PC-3 (cell line): ENCODE measurements around the gene MON2. TPM values are rescaled to one million over a fixed set of nuclear protein-coding genes. Genes with fewer than 3 reads are reported as not detected.

Experiments
- ATAC-seq: fragments of 200-7000 bp; cut with Tn5 transposase; 2 replicates; pipeline ENCODE4 v1.9.1; 2020; ENCODE audit warnings: mild to moderate bottlenecking, moderate library complexity
- BruUV-seq: library from RNA; stranded (reverse); fragments of 400-500 nt; replicated peaks from 2 replicates; lab custom pipeline; 2021; lab: Mats Ljungman, UMichigan
- CTCF ChIA-PET: fragments of 300-600 bp; sonication (Branson Sonifier 250); formaldehyde crosslinking; loops from one replicate; lab custom pipeline; 2022; ENCODE audit warnings: antibody characterized with exemption; lab: Charles Lee
- POLR2A ChIA-PET: fragments of 300-600 bp; sonication (Branson Sonifier 250); formaldehyde crosslinking; loops from one replicate; lab custom pipeline; 2022; ENCODE audit warnings: antibody characterized with exemption; ENCODE audit not compliant: unreplicated experiment; lab: Charles Lee
- DNase-seq: peaks from one replicate; pipeline ENCODE4 v3.0.0-alpha.2; 2015
- H2AFZ ChIP-seq: fragments of 300-600 bp; sonication (generic); 2 replicates; pipeline ENCODE4 v1.6.0; 2016; ENCODE audit warnings: antibody characterized with exemption, low read length
- H3F3A ChIP-seq: fragments of 300-600 bp; sonication (generic); one replicate; pipeline ENCODE4 v1.6.0; 2017; ENCODE audit warnings: antibody characterized with exemption, low read length, control low read depth, mild to moderate bottlenecking; ENCODE audit not compliant: unreplicated experiment
- H3K27ac ChIP-seq: fragments of 300-600 bp; sonication (generic); 2 replicates; pipeline ENCODE4 v1.5.1; 2016; ENCODE audit warnings: mild to moderate bottlenecking, low read length
- H3K27me3 ChIP-seq: fragments of 300-600 bp; sonication (generic); 2 replicates; pipeline ENCODE4 v1.6.1; 2016; ENCODE audit warnings: low read length, mixed read lengths
- H3K36me3 ChIP-seq: fragments of 300-600 bp; sonication (generic); 2 replicates; pipeline ENCODE4 v1.6.1; 2016; ENCODE audit warnings: low read depth, mixed run types, low read length, mixed read lengths
- H3K4me1 ChIP-seq: fragments of 300-600 bp; sonication (generic); 2 replicates; pipeline ENCODE4 v1.5.1; 2016; ENCODE audit warnings: low read length; ENCODE audit not compliant: insufficient read depth
- H3K4me2 ChIP-seq: fragments of 300-600 bp; sonication (generic); 2 replicates; pipeline ENCODE4 v1.6.0; 2016; ENCODE audit warnings: low read length
- H3K4me3 ChIP-seq: fragments of 300-600 bp; sonication (generic); 2 replicates; pipeline ENCODE4 v1.5.1; 2016; ENCODE audit warnings: mild to moderate bottlenecking, low read length, mixed read lengths
- H3K79me2 ChIP-seq: fragments of 300-600 bp; sonication (generic); 2 replicates; pipeline ENCODE4 v1.6.1; 2017; ENCODE audit warnings: low read length, mixed read lengths
- H3K9ac ChIP-seq: fragments of 300-600 bp; sonication (generic); 2 replicates; pipeline ENCODE4 v1.6.0; 2016; ENCODE audit warnings: mild to moderate bottlenecking, low read length
- H3K9me2 ChIP-seq: fragments of 300-600 bp; sonication (generic); replicated peaks from 2 replicates; pipeline ENCODE4 v1.6.1; 2016; ENCODE audit warnings: mixed run types, low read length, mixed read lengths
- H3K9me3 ChIP-seq: fragments of 300-600 bp; sonication (generic); 2 replicates; pipeline ENCODE4 v1.6.1; 2016; ENCODE audit warnings: low read length, mixed read lengths
- H4K20me1 ChIP-seq: fragments of 300-600 bp; sonication (generic); 2 replicates; pipeline ENCODE4 v1.6.1; 2016; ENCODE audit warnings: low read length, mixed read lengths
- CTCF ChIP-seq: fragments of 300-600 bp; sonication (generic); conservative IDR thresholded peaks from 2 replicates; pipeline ENCODE4 v1.5.1; 2017; ENCODE audit warnings: antibody characterized with exemption, low read depth, mild to moderate bottlenecking, low read length
- EZH2 ChIP-seq: fragments of 300-600 bp; sonication (generic); IDR thresholded peaks from one replicate; pipeline ENCODE4 v1.6.1; 2017; ENCODE audit warnings: antibody characterized with exemption, mild to moderate bottlenecking, low read length; ENCODE audit not compliant: unreplicated experiment
- EZH2phosphoT487 ChIP-seq: fragments of 300-600 bp; sonication (generic); IDR thresholded peaks from 2 replicates; pipeline ENCODE4 v1.6.1; 2018; ENCODE audit warnings: mild to moderate bottlenecking, antibody characterized with exemption, low read length, borderline replicate concordance
- intact Hi-C: fragments of 100-400 bp; cut with micrococcal nuclease; formaldehyde crosslinking; loops from 2 replicates; pipeline ENCODE4 v1.9.0; 2023
- total RNA-seq: library from RNA; depleted of rRNA; stranded (reverse); fragments of >200 nt; gene quantifications from 2 replicates; pipeline ENCODE4 v1.2.3, GENCODE V29; 2014

The MON2 gene
- total RNA-seq, 1 experiment from 2014 or later = 19.1 TPM

- intact Hi-C loops = loop anchor here (1.0 to 10.0 kb wide), 7 partner anchors 89 to 630 kb away; partner anchors contain the start of gene PPM1H
- Histone ChIP-seq H3K4me2 (no peak overlapping the region), H3K4me1 (no peaks in the 10 kb centered on the region), H3K4me3 (no peak overlapping the region), H3K27me3 (no peaks in the 10 kb centered on the region), H3K9me2 (no peaks in the 10 kb centered on the region), H4K20me1 (no peaks in the 10 kb centered on the region), H3K79me2 (no peaks in the 10 kb centered on the region), H2AFZ (peak overlapping the region; percentile 3), H3F3A (no peaks in the 10 kb centered on the region), H3K9me3 (peaks cover 12% of the 10 kb centered on the region; the same call in 1 of the 2 replicates), H3K36me3 (no peaks in the 10 kb centered on the region), H3K27ac (no peak overlapping the region), H3K9ac (no peak overlapping the region)
- ATAC-seq (no peak; the same call in 1 of the 2 replicates), DNase-seq (peak; percentile 75)
- ChIA-PET POLR2A (interaction anchor here (0.6 kb wide), 1 partner anchor 630 kb away, joined by 3 read pairs; no protein-coding TSS in a partner anchor), CTCF (interaction anchor here (0.6 to 1.2 kb wide), 5 partner anchors 20 to 630 kb away, joined by 3 to 4 read pairs (median 4); no protein-coding TSS in a partner anchor)
- no peak for TF ChIP-seq EZH2
- TF ChIP-seq CTCF = peak; percentile 85
- no peak for TF ChIP-seq EZH2phosphoT487
- BruUV-seq = no TSS peak
Observed at GRCh38 chr12:62438098-62438692, 28.4 kb upstream of the MON2 start.

GRCh38 chr12:62446754-62447452, 19.7 kb upstream of the MON2 start:
- H3K9me3 ChIP-seq = peaks cover 7% of the 10 kb centered on the region; the same call in 1 of the 2 replicates
- H3K4me3 ChIP-seq = no peak overlapping the region
- DNase-seq = no peak
- H3K27me3 ChIP-seq = no peaks in the 10 kb centered on the region
- ChIA-PET POLR2A (no interaction called here), CTCF (no interaction called here)
- no peaks in the 10 kb centered on the region for H3F3A ChIP-seq
- no peak overlapping the region for H3K27ac ChIP-seq
- BruUV-seq = no TSS peak
- H3K9me2 ChIP-seq = no peaks in the 10 kb centered on the region
- TF ChIP-seq EZH2phosphoT487 (no peak), CTCF (no peak), EZH2 (no peak)
- intact Hi-C loops = no loop called here
- no peaks in the 10 kb centered on the region for H3K79me2 ChIP-seq
- no peak overlapping the region for H2AFZ ChIP-seq
- H3K9ac ChIP-seq = no peak overlapping the region
- ATAC-seq = no peak
- no peaks in the 10 kb centered on the region for H3K4me1 ChIP-seq
- no peaks in the 10 kb centered on the region for H4K20me1 ChIP-seq
- H3K36me3 ChIP-seq = no peaks in the 10 kb centered on the region
- no peak overlapping the region for H3K4me2 ChIP-seq
